Liver (tissue), 3 donors: ENCODE measurements around the gene SCP2.

ENCODE experiments used
- JUND ChIP-seq, 2 donors: IDR thresholded peaks; 2 replicates each; pipeline ENCODE4 v1.6.1; 2016; ENCODE audit warnings: antibody characterized with exemption in 2 of 2
- RAD21 ChIP-seq, 2 donors: IDR thresholded peaks; 2 replicates each; pipeline ENCODE4 v1.6.1; 2016; ENCODE audit warnings: antibody characterized with exemption in 2 of 2, mild to moderate bottlenecking in 2 of 2
- SP1 ChIP-seq: IDR thresholded peaks from 2 replicates; pipeline ENCODE4 v1.6.1; 2018; ENCODE audit warnings: antibody characterized with exemption, mild to moderate bottlenecking
- TAF1 ChIP-seq: conservative IDR thresholded peaks from 2 replicates; pipeline ENCODE4 v1.6.1; 2016; ENCODE audit warnings: antibody characterized with exemption, mild to moderate bottlenecking
- YY1 ChIP-seq: IDR thresholded peaks from 2 replicates; pipeline ENCODE4 v1.6.1; 2016; ENCODE audit warnings: antibody characterized with exemption, mild to moderate bottlenecking
- TF ChIP-seq, protein P1 (sequence below): fragments of 150-350 bp; IDR thresholded peaks from 2 replicates; pipeline ENCODE4 v1.5.1; 2017; ENCODE audit warnings: improper control_type of control experiment, low read depth, low read length; ENCODE audit not compliant: missing input control
- TF ChIP-seq, protein P2 (sequence below): IDR thresholded peaks from 2 replicates; pipeline ENCODE4 v1.6.1; 2016; ENCODE audit warnings: antibody characterized with exemption
- TF ChIP-seq, protein P3 (sequence below): IDR thresholded peaks from 2 replicates; pipeline ENCODE4 v1.6.1; 2016; ENCODE audit warnings: antibody characterized with exemption
- TF ChIP-seq, protein P4 (sequence below): IDR thresholded peaks from 2 replicates; pipeline ENCODE4 v1.6.1; 2016; ENCODE audit warnings: antibody characterized with exemption, mild to moderate bottlenecking
- donor health status: healthy.
- donor health status: healthy.

DNA sequence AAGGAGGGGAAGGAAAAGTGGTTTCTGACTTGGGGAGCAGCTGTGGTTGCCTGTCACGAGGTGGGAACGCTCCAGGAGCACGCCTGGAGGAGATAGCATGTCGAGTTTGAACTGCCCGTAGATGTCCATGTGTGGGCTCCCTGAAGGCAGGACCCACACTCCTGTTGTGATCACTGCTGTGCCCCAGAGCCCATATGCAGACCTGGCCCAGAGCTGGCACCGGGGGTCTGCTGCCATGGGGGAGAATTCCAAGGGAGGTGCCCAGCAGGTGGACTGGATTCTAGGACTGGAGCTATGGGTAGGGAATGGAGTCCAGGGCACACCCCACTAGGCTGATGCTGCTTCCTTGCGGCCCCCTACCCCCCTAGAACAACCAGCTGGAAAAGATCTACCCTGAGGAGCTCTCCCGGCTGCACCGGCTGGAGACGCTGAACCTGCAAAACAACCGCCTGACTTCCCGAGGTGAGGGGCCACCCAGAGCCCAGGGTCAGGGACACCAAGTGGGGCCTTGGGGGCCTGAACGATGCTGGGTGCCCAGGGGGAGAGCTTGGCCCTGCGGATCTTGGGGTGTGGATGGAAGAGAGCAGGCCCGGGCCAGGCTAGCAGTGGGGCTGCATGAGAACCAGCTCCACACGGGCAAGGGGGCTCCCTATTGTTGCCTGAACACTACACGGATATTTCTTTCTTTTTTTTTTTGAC, 144.2 kb downstream of the SCP2 start:
- TF ChIP-seq, protein P1, sequence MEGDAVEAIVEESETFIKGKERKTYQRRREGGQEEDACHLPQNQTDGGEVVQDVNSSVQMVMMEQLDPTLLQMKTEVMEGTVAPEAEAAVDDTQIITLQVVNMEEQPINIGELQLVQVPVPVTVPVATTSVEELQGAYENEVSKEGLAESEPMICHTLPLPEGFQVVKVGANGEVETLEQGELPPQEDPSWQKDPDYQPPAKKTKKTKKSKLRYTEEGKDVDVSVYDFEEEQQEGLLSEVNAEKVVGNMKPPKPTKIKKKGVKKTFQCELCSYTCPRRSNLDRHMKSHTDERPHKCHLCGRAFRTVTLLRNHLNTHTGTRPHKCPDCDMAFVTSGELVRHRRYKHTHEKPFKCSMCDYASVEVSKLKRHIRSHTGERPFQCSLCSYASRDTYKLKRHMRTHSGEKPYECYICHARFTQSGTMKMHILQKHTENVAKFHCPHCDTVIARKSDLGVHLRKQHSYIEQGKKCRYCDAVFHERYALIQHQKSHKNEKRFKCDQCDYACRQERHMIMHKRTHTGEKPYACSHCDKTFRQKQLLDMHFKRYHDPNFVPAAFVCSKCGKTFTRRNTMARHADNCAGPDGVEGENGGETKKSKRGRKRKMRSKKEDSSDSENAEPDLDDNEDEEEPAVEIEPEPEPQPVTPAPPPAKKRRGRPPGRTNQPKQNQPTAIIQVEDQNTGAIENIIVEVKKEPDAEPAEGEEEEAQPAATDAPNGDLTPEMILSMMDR = no peak
- TF ChIP-seq TAF1 (no peak), RAD21 (IDR thresholded peaks at IDR 0.05) (no peak), JUND (IDR thresholded peaks at IDR 0.05) (no peak), YY1 (no peak), SP1 (no peak)
- TF ChIP-seq, protein P2, sequence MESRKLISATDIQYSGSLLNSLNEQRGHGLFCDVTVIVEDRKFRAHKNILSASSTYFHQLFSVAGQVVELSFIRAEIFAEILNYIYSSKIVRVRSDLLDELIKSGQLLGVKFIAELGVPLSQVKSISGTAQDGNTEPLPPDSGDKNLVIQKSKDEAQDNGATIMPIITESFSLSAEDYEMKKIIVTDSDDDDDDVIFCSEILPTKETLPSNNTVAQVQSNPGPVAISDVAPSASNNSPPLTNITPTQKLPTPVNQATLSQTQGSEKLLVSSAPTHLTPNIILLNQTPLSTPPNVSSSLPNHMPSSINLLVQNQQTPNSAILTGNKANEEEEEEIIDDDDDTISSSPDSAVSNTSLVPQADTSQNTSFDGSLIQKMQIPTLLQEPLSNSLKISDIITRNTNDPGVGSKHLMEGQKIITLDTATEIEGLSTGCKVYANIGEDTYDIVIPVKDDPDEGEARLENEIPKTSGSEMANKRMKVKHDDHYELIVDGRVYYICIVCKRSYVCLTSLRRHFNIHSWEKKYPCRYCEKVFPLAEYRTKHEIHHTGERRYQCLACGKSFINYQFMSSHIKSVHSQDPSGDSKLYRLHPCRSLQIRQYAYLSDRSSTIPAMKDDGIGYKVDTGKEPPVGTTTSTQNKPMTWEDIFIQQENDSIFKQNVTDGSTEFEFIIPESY = no peak
- TF ChIP-seq, protein P3, sequence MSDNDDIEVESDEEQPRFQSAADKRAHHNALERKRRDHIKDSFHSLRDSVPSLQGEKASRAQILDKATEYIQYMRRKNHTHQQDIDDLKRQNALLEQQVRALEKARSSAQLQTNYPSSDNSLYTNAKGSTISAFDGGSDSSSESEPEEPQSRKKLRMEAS = no peak
- TF ChIP-seq, protein P4, sequence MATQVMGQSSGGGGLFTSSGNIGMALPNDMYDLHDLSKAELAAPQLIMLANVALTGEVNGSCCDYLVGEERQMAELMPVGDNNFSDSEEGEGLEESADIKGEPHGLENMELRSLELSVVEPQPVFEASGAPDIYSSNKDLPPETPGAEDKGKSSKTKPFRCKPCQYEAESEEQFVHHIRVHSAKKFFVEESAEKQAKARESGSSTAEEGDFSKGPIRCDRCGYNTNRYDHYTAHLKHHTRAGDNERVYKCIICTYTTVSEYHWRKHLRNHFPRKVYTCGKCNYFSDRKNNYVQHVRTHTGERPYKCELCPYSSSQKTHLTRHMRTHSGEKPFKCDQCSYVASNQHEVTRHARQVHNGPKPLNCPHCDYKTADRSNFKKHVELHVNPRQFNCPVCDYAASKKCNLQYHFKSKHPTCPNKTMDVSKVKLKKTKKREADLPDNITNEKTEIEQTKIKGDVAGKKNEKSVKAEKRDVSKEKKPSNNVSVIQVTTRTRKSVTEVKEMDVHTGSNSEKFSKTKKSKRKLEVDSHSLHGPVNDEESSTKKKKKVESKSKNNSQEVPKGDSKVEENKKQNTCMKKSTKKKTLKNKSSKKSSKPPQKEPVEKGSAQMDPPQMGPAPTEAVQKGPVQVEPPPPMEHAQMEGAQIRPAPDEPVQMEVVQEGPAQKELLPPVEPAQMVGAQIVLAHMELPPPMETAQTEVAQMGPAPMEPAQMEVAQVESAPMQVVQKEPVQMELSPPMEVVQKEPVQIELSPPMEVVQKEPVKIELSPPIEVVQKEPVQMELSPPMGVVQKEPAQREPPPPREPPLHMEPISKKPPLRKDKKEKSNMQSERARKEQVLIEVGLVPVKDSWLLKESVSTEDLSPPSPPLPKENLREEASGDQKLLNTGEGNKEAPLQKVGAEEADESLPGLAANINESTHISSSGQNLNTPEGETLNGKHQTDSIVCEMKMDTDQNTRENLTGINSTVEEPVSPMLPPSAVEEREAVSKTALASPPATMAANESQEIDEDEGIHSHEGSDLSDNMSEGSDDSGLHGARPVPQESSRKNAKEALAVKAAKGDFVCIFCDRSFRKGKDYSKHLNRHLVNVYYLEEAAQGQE = no peak
